ENCODE results near the gene ZNF580.

The ZNF580 gene

GRCh38 chr19:55624109-55625003, 16.4 kb upstream of the ZNF580 start, which contains the start of gene ZNF784:
ZNF784 (minus strand) TSS chr19:55624566; CDS start chr19:55624561, 5 bp downstream.
- DNase-seq = peak; percentile 86

DNA sequence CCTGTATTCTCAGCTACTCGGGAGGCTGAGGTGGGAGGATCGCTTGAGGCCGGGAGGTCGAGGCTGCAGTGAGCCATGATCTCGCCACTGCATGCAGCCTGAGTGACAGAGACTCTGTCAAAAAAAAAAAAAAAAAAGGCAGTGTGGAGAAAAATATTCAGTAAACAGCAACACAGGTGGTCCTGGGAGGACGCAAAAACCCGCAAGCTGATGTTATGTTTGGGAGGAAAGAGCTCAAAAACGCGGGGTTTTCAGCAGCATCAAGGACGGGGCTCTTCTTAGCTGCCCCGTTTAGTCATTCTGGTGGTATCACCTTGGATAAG, 15.8 kb upstream of the ZNF580 start:
- no peak for DNase-seq

DNA sequence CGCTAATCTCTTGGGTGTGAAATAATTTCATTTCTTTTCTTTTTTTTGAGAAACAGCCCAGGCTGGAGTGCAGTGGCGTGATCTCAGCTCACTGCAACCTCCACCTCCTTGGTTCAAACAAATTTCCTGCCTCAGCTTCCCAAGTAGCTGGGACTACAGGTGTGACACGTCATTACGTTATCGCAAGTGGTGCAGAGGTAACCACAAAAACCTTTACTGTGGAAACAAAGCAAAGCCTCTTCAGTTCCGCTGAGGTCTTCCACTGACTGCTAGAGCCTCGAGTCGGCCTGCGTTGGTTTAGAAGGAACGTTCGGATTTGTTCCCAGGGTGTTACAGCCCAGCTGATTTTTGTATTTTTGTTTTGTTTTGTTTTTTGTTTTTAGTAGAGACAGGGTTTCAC, 14.5 kb upstream of the ZNF580 start:
- no peak for DNase-seq

- no peak for DNase-seq
Observed at GRCh38 chr19:55632463-55632834, 8.4 kb upstream of the ZNF580 start.

- no peak for DNase-seq
Observed at GRCh38 chr19:55633861-55634260, 6.9 kb upstream of the ZNF580 start.

- no peak for DNase-seq
Observed at GRCh38 chr19:55635334-55635717, 5.5 kb upstream of the ZNF580 start.

GRCh38 chr19:55635856-55636440, 4.9 kb upstream of the ZNF580 start:
- no peak for DNase-seq

DNA sequence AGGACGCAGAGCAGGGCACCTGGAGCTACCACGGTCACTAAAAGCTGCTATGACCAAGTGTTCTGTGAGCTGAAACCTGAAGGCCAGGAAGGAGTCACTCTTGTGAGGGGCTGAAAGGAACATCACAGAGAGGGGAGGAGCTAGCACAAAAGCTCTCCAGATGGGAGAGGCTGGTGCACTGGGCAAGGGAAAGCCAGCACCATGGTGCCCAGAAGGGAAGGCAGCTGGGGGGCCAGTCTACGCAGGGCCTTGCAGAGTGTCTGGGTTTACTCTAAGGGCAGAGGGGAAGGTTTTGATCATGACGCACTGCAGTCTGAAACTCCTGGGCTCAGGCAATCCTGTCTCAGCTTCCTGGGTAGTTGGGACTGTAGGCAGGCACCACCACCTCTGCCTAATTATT, 4.1 kb upstream of the ZNF580 start:
- no peak for DNase-seq

- no peak for DNase-seq
Observed at GRCh38 chr19:55637534-55637933, 3.3 kb upstream of the ZNF580 start.

DNA sequence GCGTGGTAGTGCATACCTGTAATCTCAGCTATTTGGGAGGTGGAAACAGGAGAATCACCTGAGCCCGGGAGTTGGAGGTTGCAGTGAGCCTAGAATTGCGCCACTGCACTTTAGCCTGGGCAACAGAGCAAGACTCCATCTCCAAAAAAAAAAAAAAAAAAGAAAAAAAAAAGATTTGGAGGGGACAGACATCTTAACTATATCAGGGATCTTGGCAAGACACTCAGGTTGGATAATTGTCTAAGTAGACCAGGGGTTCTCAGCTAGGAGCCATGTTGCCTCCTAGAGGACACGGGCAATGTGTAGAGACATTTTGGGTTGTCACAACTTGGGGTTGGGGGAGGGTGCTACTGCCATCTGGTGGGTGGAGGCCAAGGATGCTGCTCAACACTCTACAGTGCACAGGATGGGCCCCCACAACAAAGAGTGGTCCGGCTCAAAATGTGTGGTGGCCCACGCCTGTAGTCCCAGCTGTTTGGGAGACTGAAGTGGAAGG, 1.9 kb upstream of the ZNF580 start:
- no peak for DNase-seq

DNA sequence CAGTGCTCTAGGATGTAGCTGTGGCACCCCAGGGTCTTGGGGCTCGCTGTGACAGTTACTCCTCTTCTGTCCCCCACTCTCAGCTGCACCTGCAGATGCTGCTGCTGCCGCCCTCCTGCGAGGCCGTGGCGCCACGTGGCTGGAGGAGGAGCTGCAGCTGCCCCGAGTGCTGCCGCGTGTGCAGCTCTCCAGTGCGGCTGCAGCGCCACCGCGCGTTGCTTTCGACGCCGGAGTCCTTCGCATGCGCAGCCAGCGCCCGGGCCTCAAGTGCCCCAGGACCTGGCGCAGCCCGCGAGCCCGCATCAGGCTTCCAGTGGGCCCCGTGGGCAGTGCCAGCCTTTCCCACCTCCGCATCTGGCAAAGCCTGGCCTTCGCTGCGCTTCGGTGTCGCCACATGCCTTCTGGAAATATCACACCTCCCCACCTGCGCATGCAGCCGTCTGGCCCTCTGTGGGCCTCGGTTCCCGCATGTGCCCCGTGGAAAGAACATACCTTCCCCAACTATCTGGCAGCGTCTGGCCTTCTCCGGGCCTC, 692 bp upstream of the ZNF580 start:
- peak; percentile 55 for DNase-seq

DNA sequence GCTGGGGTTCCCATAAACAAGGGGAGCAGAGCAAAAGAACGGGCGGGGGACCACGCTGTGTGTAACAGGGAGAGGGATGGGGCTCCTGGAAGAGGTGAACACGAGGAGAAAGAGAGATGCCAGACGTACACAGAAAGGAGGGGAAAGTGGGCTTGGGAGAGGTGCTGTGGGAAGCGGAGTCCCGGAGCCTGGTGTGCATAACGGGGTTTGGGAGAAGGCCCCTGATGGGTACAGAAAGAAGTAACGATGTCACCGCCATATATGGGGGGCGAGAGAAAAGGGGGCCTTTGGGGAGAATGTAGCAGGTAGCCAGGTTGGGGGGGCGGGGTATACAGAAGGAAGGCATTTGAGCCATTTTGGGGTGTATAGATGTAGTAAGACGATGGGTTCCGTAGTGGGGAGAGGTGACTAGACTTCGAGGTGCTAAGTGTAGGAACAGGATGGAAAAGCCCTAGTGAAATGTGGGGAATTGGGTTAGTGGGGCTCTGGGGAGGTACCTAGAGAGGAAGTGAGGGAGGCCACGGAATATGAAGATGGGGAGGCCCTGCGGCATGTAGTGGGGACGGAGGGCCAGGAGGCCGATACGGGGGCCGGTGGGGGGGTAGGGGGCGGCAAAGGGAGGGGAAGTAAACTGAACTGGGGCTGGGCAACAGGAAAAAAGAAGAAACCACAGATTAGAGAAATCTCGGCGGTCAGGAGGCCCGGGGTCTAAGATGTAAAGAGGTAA, 787 bp downstream of the ZNF580 start:
- no peak for DNase-seq

DNA sequence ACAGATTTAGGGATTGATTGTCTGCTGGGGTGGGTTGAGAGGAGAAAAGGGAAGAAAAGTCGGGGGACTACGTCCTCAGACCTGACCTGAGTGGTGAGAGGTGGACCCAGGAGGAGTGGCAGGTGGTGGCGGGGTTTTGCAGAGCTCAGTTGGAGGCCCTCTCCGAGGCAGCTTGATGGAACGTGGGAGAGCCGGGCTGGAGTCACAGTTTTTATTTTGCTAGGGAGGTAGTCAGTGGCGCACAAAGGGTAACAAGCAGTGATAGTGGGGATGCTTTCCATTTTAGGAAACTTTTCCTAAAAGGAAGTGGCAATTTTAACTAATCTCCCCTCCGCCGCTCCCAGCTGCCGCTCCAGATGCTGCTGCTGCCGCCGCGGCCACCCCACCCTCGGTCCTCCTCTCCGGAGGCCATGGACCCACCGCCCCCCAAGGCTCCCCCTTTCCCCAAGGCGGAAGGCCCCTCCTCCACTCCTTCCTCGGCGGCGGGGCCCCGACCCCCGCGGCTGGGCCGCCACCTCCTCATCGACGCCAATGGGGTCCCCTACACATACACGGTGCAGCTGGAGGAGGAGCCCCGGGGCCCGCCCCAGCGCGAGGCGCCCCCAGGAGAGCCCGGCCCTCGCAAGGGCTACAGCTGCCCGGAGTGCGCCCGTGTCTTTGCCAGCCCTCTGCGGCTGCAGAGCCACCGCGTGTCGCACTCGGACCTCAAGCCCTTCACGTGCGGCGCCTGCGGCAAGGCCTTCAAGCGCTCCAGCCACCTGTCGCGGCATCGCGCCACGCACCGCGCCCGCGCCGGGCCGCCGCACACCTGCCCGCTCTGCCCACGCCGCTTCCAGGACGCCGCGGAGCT, 1.6 kb downstream of the ZNF580 start:
- no peak for DNase-seq

- DNase-seq = peak; percentile 54
Observed at GRCh38 chr19:55643003-55643886, 2.4 kb downstream of the ZNF580 start, which contains the start of gene ZNF581. ZNF581 (plus strand) TSS chr19:55643649; CDS start chr19:55644572, 923 bp downstream.

- no peak for DNase-seq
Observed at GRCh38 chr19:55643887-55644176, 3.0 kb downstream of the ZNF580 start.

GRCh38 chr19:55644191-55644833, 3.5 kb downstream of the ZNF580 start:
- no peak for DNase-seq

DNA sequence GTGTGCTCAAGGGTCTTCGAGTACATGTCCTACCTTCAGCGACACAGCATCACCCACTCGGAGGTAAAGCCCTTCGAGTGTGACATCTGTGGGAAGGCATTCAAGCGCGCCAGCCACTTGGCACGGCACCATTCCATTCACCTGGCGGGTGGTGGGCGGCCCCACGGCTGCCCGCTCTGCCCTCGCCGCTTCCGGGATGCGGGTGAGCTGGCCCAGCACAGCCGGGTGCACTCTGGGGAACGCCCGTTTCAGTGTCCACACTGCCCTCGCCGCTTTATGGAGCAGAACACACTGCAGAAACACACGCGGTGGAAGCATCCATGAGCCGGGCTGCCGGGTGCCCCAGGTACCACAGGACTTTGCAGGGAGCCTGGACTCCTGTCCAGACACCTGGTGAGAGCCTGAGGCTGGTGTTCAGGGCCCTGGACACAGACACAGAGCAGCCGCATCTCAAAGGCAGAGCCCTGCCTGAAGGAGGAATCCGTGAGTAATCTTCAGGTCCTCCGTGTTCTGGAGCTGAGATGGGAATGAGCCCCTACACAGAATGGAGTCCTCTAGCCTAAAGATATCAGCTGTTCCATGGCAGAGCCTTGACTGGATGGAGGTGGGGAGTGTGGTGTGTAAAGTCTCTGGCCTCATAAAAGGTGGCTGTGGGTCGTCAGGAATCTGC, 4.2 kb downstream of the ZNF580 start:
- DNase-seq = no peak

- DNase-seq = no peak
Observed at GRCh38 chr19:55645512-55645881, 4.7 kb downstream of the ZNF580 start.

DNA sequence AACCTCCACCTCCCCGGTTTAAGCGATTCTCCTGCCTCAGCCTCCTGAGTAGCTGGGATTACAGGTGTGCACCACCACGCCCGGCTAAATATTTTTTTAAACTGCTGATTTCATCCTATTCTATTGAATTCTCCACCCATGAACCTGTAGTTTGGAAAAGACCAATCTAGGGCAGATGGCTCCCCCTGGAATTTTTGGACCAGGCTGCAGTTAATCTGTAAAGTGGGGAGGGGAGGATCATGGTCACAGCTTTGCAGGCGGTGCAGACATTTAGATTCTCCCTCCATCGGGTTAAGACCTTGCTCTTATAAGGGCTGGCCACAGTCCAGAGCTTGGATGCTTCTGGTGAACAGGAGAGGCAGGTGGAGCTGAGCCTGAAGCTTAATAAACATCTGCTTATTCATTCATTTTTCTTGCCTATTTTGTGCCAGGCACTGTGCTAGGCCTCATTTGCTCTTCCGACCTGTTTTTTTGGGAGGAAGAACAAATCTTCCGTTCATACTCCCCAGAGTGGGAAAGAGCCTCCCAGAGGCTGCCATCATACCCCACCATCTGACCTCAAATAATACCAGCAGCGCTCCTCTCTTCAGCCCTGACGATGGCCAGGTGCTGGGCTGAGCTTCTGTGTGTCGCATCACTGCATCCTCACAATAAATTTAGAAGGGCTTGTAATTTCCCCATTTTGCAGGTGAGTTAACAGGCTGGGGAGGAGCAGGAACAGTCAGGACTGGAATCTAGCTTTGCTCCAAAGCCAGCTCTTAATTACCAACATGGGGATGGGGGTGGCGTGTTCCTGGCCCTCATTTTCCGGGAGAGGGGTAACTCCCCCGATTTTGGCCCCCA, 6.3 kb downstream of the ZNF580 start:
- no peak for DNase-seq

Data from activated gamma-delta T cell (primary cell).